GF-D8 (cell line): ENCODE measurements around the gene FAM43B.

ENCODE experiments used
- DNase-seq: peaks from one replicate; lab custom pipeline; 2025; lab: John Stamatoyannopoulos, UW

FAM43B gene

GRCh38 chr1:20552728-20553445, 514 bp downstream of the FAM43B start:
- DNase-seq, result no peak

GRCh38 chr1:20555025-20555757, 2.8 kb downstream of the FAM43B start:
- no peak for DNase-seq

- no peak for DNase-seq
Measured at GRCh38 chr1:20555758-20556120, 3.4 kb downstream of the FAM43B start.

GRCh38 chr1:20558191-20558590, 5.8 kb downstream of the FAM43B start:
- DNase-seq, result no peak

GRCh38 chr1:20560966-20561365, 8.6 kb downstream of the FAM43B start:
- DNase-seq, result no peak

- no peak for DNase-seq
Measured at GRCh38 chr1:20565234-20565633, 12.9 kb downstream of the FAM43B start.

GRCh38 chr1:20569523-20570098, 17.2 kb downstream of the FAM43B start:
- no peak for DNase-seq

GRCh38 chr1:20571427-20571826, 19.1 kb downstream of the FAM43B start:
- no peak for DNase-seq

- DNase-seq, result no peak
Measured at GRCh38 chr1:20573987-20574386, 21.6 kb downstream of the FAM43B start.

- peak; percentile 52 for DNase-seq
Measured at GRCh38 chr1:20574686-20575540, 22.5 kb downstream of the FAM43B start.

GRCh38 chr1:20575541-20576336, 23.4 kb downstream of the FAM43B start:
- DNase-seq, result no peak

GRCh38 chr1:20578062-20578461, 25.7 kb downstream of the FAM43B start:
- no peak for DNase-seq

GRCh38 chr1:20578721-20579395, 26.5 kb downstream of the FAM43B start:
- no peak for DNase-seq

GRCh38 chr1:20584890-20585289, 32.5 kb downstream of the FAM43B start:
- no peak for DNase-seq

- DNase-seq, result no peak
Measured at GRCh38 chr1:20586953-20587660, 34.7 kb downstream of the FAM43B start.

- DNase-seq, result no peak
Measured at GRCh38 chr1:20587661-20588053, 35.3 kb downstream of the FAM43B start.

GRCh38 chr1:20588634-20589225, 36.4 kb downstream of the FAM43B start, which contains the start of gene CDA:
CDA (plus strand) TSS chr1:20589097; CDS start chr1:20589130, 33 bp downstream.
- no peak for DNase-seq

- DNase-seq, result peak; percentile 5
Measured at GRCh38 chr1:20589331-20590278, 37.2 kb downstream of the FAM43B start.
